ENCODE results near the gene GDPD5.
A peak's percentile ranks its signal among the peaks of the same experiment; 100 is the strongest.

Gene GDPD5

GRCh38 chr11:75449271-75449670 is 76.5 kb downstream of the GDPD5 start:
- DNase-seq (ENCODE audit: low read depth in 2 of 2), result no peak

DNA sequence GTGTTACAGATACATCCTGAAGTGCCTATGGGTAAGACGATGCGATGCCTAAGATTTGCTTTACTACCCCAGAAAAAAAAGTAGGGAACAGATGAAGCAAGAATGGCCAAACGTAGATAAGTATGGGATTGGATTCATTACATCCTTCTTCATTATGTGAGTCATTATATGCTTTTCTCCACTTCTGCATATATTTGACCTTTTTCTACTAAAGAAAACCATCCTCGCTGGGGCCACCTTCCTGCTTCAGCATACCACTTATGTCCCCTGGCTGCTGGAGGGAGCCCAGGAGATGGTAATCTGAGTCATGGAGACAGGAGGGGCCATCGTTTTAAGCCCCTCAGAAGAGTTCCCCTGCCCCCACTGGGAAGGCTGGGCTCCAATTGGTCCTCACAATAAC is 78.3 kb downstream of the GDPD5 start:
- no peak for DNase-seq (ENCODE audit: low read depth in 2 of 2)

DNA sequence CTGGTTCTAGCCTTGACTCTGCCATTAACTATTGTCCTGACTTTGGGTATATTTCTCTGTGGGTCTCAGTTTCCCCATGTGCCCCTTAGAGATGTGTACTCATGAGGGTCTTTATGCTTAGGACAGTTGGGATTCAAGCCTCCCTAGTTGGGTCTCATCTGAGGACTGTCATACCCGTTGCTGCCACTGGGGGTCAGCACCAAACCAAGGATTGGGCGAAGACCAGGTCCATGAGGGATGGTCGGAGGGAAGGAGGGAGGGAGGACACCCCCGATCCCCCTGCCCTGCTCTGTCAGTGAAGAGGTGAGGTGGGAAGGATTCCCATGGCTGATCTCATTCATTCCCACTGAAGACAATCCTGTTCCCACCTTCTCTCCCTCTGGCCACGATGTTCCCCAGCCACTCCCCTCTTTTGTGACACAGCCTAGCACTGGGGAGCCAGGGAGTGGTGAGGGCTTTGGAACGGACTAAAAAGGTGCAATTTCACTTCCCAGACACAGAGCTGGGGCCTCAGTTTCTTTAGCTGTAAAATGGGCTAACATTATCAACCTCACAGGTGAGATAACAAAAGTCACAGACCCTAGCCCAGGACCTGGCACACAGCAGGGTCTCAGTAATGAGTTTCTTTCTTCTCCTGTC is 80.3 kb downstream of the GDPD5 start:
- peak in 1 of 2 donors; percentile 40 for DNase-seq (ENCODE audit: low read depth in 2 of 2)

DNA sequence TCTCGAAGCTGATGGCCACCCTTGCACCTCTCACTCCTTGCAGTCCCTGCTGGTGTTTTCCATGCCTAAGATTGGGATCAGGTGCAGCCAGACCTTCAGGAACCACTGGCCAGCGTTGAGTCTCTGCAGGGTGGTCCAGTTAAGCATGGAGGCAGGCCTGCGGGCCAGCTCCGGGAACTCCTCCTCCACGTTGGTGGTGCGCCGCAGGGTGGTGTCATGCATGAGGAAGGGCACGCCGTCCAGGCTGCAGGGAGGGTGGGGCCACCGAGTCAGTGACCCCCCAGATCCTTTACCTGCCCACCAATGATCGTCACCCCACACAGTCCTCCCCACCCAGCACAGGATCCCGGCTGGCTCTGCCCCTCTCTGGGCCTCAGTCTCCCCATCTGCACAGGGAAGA is 82.7 kb downstream of the GDPD5 start:
- DNase-seq (ENCODE audit: low read depth in 2 of 2), result no peak

- DNase-seq (ENCODE audit: low read depth in 2 of 2), result no peak
These were observed 83.4 kb downstream of the GDPD5 start for GRCh38 chr11:75442161-75442885.

GRCh38 chr11:75441804-75442132 is 84.0 kb downstream of the GDPD5 start:
- DNase-seq (ENCODE audit: low read depth in 2 of 2), result no peak

- no peak for DNase-seq (ENCODE audit: low read depth in 2 of 2)
These were observed 84.6 kb downstream of the GDPD5 start for GRCh38 chr11:75440960-75441803.

DNA sequence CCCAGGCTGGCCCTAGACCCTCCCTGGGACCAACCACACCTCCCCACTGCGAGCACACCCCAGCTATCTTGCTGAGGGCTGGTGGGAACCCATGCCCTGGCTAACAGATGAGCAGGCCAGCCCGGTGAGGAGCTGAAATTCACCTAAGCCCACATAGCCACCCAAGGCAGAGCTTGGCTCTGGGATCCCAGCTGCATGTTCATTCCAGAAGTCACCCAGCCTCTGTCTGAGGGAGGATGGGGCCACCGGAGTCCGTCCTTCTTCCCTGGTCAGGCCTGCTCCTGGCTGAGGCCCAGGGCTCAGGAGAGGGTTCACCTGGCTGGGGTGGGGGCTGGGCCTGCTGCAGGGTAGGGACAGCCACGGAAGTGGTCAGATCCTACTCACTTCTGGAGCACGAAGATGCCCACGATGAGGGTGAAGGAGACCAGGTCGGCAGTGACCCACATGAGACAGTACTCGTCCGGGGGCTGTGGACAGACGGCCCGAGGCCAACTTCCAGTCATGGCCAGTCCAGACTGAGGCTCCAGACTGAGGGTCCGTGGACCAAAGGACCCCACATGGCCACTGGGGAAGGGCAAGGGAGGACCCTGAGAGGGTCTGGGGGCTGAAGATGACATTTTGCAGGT is 86.1 kb downstream of the GDPD5 start:
- DNase-seq (ENCODE audit: low read depth in 2 of 2), result no peak

DNA sequence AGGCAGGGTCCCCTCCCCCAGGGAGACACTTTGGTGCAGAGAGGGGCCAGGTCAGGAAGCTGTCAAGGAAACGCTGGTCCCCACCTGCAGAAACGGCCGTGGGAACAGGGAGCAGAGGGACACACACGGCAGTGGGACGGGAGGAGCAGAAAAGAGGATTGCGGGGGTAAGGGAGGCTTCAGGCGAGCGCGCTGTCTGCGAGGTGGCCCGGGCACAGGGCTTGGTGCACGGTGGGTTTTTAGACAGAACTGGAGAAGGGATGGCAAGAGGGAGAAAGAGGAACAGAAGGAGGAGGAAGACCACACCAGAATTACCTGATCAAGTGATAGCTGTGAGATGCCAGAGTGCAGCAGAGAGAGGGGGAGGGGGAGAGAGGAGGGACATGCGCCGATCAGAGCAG is 86.7 kb downstream of the GDPD5 start:
- DNase-seq (ENCODE audit: low read depth in 2 of 2), result no peak

GRCh38 chr11:75437966-75438659 is 87.6 kb downstream of the GDPD5 start:
- no peak for DNase-seq (ENCODE audit: low read depth in 2 of 2)

DNA sequence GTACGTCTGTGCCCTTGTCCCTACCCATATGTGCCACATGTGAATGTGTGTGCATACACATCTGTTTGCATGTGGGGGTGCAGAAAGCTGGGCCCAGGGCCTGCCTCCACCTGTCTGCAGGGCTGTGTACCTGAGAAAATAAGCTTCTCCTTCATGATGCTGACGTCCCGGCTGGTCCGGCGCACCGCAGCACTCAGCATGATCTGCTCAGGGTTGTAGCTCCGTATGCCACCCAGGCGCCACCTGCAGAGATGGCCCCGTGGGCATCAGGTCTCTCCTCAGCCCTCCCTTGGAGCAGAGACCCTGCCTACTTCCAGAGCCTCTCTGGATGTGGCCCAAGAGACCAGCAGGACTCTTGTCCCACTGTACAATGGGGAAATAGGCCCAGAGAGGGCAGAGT is 88.9 kb downstream of the GDPD5 start:
- no peak for DNase-seq (ENCODE audit: low read depth in 2 of 2)

- DNase-seq (ENCODE audit: low read depth in 2 of 2), result no peak
These were observed 90.2 kb downstream of the GDPD5 start for GRCh38 chr11:75435571-75435925.

- DNase-seq (ENCODE audit: low read depth in 2 of 2), result no peak
These were observed 90.7 kb downstream of the GDPD5 start for GRCh38 chr11:75434886-75435570.

- no peak for DNase-seq (ENCODE audit: low read depth in 2 of 2)
These were observed 91.7 kb downstream of the GDPD5 start for GRCh38 chr11:75434051-75434450.

- no peak for DNase-seq (ENCODE audit: low read depth in 2 of 2)
These were observed 92.3 kb downstream of the GDPD5 start for GRCh38 chr11:75433443-75433842.

DNA sequence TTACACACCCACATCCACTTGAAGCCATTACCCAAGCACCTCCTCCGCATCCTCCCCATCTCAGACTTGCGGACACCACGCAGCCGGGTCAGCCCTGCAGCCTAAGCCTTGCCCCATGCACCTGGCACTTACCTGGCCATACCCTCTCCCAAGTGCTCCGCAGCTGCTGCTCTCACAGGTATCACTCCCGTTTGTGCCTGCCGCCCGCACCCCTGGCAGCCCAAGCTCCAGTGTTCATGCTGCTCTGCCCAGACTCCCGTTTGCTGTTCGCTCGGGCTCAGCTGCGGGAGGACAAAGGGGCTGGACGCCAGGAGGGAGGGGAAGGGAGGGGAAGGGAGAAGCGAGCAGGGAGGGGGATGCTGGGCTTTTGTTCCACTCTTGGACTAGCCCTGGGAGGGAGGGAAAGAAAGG is 92.8 kb downstream of the GDPD5 start, which contains the start of gene KLHL35:
TSS of gene KLHL35 (minus strand) at position 293 of the 411 bp plus-strand sequence. CDS start 2,574 bp downstream, outside the sequence.
- no peak for DNase-seq (ENCODE audit: low read depth in 2 of 2)

DNA sequence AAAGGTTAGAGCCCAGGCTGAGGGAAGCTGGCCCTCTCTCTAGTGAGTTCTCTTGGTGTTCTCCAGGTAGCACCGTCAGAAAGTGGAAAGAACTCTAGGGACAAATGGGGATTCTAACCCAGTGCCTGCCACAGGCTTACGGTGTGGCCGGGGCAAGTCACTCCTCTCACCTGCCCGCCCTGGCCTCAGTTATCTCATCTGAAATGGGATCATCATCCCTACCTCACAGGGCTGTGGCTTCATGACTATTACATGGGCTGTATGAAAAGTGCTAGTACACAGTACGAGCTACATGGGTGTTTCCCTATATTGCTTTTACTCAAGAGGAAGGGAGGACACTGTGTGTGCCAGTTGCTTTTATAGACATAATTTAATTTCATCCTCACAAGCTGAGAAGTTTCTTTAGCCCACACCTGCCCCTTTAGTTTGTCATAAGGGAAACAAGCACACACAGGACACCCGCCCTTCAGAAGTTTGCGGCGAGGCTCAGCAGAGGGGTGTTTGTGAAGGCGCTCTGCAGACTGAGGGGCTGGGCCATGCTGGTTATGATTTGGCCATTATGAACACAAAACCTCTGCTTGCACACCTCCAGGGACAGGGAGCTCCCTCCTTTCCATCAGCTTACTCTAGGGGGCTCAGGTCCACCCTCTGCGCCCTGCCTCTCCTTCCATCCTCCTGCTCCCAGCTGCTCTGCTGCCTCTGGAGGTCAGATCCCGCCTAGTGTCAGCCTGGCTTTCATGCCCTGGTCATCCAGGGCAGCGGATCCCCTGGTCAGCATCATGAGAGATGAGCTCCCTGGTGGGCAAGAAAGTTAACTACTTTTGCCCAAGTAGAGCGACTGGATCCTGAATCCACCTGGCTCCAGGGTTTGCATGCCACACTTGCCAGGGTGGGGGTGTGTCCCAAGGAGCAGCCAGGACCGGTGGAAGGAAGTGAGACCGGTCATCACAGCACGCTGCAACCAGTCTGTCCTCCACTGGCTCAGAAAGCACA is 93.9 kb downstream of the GDPD5 start:
- DNase-seq (ENCODE audit: low read depth in 2 of 2), result no peak

DNA sequence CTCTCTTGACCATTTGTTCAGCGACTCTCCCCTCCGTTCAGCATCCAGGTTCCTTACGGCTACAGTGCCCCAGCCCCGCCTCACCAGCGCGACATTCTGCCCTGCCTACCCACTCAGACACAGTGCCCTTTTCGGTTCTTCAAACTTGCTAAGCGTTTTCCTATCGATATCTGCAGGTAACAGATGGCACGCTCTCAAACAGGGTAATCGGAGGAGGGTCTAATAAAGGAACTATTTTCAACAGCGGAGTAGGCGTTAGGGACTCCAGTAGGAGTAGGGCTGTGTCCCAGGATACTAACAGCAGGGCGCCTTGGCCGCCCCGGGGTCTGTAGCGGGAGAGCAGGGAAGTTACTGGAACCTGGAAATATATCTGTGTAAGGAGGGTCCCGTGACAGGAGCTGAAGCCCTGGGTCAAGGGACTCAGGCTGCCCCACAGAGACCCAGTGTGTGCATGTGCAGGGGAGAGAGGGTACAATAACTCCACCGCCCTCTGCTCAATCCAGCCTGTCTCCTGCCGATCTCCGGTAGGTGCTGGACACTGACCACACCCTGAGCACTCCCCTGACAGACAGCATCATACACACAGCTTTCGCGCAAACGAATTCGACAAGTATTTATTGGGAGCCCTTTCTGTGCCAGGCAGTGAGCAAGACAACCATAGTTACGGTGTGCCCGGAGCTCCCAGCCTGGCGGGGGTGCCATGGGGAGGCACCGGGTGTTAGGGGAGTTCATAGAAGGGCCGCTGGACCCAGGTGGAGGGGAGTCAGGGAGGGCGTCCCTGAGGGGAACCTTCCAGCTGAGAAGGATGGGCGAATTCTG is 94.8 kb downstream of the GDPD5 start:
- DNase-seq (ENCODE audit: low read depth in 2 of 2), result no peak
